GM21717 (cell line): ENCODE data around the gene WDFY3.

ENCODE experiments used
- ATAC-seq: cut with Tn5 transposase; IDR thresholded peaks from one replicate; pipeline ENCODE4 v1.9.1; 2021; ENCODE audit warnings: mild to moderate bottlenecking, moderate library complexity; ENCODE audit not compliant: unreplicated experiment

Gene WDFY3

GRCh38 chr4:84966382-84967242 lies at the start of gene WDFY3:
WDFY3 (minus strand) TSS chr4:84966690; CDS start chr4:84860591, 106,099 bp downstream.
- ATAC-seq: peak; percentile 54

GRCh38 chr4:85005865-85006377 lies 39.4 kb upstream of the WDFY3 start:
- no peak for ATAC-seq

- no peak for ATAC-seq
Measured at GRCh38 chr4:85000343-85000742, 33.9 kb upstream of the WDFY3 start.

- no peak for ATAC-seq
Measured at GRCh38 chr4:84995386-84995785, 28.9 kb upstream of the WDFY3 start.

- ATAC-seq: no peak
Measured at GRCh38 chr4:84994280-84994679, 27.8 kb upstream of the WDFY3 start.

GRCh38 chr4:84985952-84986351 lies 19.5 kb upstream of the WDFY3 start:
- no peak for ATAC-seq

GRCh38 chr4:84977396-84977795 lies 10.9 kb upstream of the WDFY3 start:
- no peak for ATAC-seq

- no peak for ATAC-seq
Measured at GRCh38 chr4:84973856-84974255, 7.4 kb upstream of the WDFY3 start.

GRCh38 chr4:84971319-84971932 lies 4.9 kb upstream of the WDFY3 start:
- ATAC-seq: no peak

GRCh38 chr4:84968925-84969324 lies 2.4 kb upstream of the WDFY3 start:
- no peak for ATAC-seq

- no peak for ATAC-seq
Measured at GRCh38 chr4:84967243-84967690, 777 bp upstream of the WDFY3 start.

GRCh38 chr4:84965553-84966381 lies 723 bp downstream of the WDFY3 start:
- peak; percentile 16 for ATAC-seq

GRCh38 chr4:84964995-84965552 lies 1.4 kb downstream of the WDFY3 start:
- no peak for ATAC-seq

GRCh38 chr4:84962102-84962501 lies 4.4 kb downstream of the WDFY3 start:
- ATAC-seq: no peak

- no peak for ATAC-seq
Measured at GRCh38 chr4:84958434-84958833, 8.1 kb downstream of the WDFY3 start.

- ATAC-seq: no peak
Measured at GRCh38 chr4:84957514-84958420, 8.7 kb downstream of the WDFY3 start.

- ATAC-seq: no peak
Measured at GRCh38 chr4:84956014-84956413, 10.5 kb downstream of the WDFY3 start.

GRCh38 chr4:84954982-84955567 lies 11.4 kb downstream of the WDFY3 start:
- no peak for ATAC-seq

- ATAC-seq: no peak
Measured at GRCh38 chr4:84952776-84953175, 13.7 kb downstream of the WDFY3 start.
